ENCODE measurements around the gene ITGB4. TPM values are rescaled to one million over a fixed set of nuclear protein-coding genes. Genes with fewer than 3 reads are reported as not detected.

ITGB4 gene
- total RNA-seq, 1 donor from 2014 or later: not detected

DNA sequence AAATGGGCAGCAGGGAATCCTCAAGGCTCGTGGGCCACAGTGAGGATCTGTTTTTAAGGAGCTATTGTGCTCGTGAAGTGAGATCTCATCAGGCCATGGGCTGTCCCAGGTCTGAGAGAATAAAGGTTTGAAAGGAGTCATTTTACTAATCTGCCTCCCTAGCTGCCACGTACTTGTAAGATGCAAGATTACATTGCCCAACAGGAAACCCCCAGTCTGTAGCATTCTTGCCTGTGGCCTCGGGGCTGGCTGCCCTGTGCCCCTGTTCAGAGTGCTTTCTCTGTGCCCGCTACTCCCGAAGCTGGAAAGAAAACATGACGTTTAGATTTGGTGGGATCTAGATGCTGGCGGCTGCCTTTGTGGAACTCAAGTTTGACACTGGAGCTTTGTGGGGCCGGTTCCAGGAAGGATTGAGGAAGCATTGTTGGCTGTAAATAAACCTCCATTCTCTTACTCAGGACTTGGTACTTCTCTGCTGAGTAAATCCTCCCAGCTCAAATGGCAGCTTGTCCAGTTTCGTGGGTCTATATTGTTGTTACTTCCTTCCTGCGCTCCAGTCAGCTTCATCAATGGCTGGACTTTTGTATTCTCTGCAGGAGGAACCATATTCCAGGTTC lies 32.9 kb upstream of the ITGB4 start:
- Mint-ChIP-seq H3K4me3 (no peak overlapping the region), H3K9me3 (no peaks in the 10 kb centered on the region), H3K4me1 (peaks cover 27% of the 10 kb centered on the region), H3K27me3 (ENCODE audit: insufficient read depth, low read depth) (no peaks in the 10 kb centered on the region), H3K27ac (peak overlapping the region; percentile 9), H3K36me3 (peaks cover 12% of the 10 kb centered on the region)
- Histone ChIP-seq H3F3A (ENCODE audit: low read depth) (peaks cover 36% of the 10 kb centered on the region), H3K27me3 (no peaks in the 10 kb centered on the region), H4K20me1 (ENCODE audit: low read depth) (peaks cover 99% of the 10 kb centered on the region), H3K4me3 (no peak overlapping the region), H3K79me2 (ENCODE audit: low read depth) (peaks cover 74% of the 10 kb centered on the region), H3K27ac (peak overlapping the region; percentile 36), H3K36me3 (no peaks in the 10 kb centered on the region), H3K4me2 (peak overlapping the region; percentile 46), H2AFZ (replicated peaks) (no peak overlapping the region), H3K4me1 (peaks cover 36% of the 10 kb centered on the region), H3K9ac (no peak overlapping the region), H3K9me3 (ENCODE audit: low read depth) (no peaks in the 10 kb centered on the region)
- TF ChIP-seq, protein P1, sequence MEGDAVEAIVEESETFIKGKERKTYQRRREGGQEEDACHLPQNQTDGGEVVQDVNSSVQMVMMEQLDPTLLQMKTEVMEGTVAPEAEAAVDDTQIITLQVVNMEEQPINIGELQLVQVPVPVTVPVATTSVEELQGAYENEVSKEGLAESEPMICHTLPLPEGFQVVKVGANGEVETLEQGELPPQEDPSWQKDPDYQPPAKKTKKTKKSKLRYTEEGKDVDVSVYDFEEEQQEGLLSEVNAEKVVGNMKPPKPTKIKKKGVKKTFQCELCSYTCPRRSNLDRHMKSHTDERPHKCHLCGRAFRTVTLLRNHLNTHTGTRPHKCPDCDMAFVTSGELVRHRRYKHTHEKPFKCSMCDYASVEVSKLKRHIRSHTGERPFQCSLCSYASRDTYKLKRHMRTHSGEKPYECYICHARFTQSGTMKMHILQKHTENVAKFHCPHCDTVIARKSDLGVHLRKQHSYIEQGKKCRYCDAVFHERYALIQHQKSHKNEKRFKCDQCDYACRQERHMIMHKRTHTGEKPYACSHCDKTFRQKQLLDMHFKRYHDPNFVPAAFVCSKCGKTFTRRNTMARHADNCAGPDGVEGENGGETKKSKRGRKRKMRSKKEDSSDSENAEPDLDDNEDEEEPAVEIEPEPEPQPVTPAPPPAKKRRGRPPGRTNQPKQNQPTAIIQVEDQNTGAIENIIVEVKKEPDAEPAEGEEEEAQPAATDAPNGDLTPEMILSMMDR (IDR thresholded peaks at IDR 0.05): no peak
- TF ChIP-seq EZH2 (IDR thresholded peaks at IDR 0.05) (no peak), EZH2phosphoT487 (IDR thresholded peaks at IDR 0.05) (no peak)
- DNase-seq (ENCODE audit: low spot score): peak; percentile 59

DNA sequence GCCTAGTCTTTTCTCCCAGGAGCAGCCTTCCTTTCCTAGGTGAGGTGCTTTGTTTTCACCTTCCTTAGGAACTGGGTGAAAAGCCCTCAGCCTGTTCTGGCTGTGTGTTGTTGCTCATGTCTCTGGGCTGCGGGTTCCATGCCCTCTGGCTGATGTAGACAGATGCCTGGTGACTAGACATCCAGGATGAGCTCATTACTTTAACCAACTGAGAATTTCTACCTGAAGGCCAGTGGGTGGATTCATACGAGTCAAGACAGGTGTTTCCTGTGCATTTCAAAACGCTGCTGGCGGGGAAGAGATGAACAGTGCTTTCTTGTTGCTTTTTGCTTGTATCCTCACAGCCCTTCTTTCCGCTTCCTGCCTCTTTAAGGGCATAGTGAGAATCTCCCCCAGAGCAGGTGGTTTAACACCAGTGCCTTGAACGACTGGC lies 31.8 kb upstream of the ITGB4 start:
- Histone ChIP-seq H3K27me3 (no peaks in the 10 kb centered on the region), H3K27ac (no peak overlapping the region), H3K36me3 (no peaks in the 10 kb centered on the region), H2AFZ (replicated peaks) (no peak overlapping the region), H3K4me1 (peaks cover 47% of the 10 kb centered on the region), H3K4me3 (no peak overlapping the region), H3K9me3 (ENCODE audit: low read depth) (no peaks in the 10 kb centered on the region), H3F3A (ENCODE audit: low read depth) (peaks cover 47% of the 10 kb centered on the region), H3K79me2 (ENCODE audit: low read depth) (peaks cover 63% of the 10 kb centered on the region), H3K4me2 (no peak overlapping the region), H3K9ac (no peak overlapping the region), H4K20me1 (ENCODE audit: low read depth) (peaks cover 99% of the 10 kb centered on the region)
- Mint-ChIP-seq H3K36me3 (peaks cover 14% of the 10 kb centered on the region), H3K4me1 (peaks cover 38% of the 10 kb centered on the region), H3K27me3 (ENCODE audit: insufficient read depth, low read depth) (no peaks in the 10 kb centered on the region), H3K27ac (no peak overlapping the region), H3K9me3 (no peaks in the 10 kb centered on the region), H3K4me3 (no peak overlapping the region)
- TF ChIP-seq EZH2phosphoT487 (IDR thresholded peaks at IDR 0.05) (no peak), EZH2 (IDR thresholded peaks at IDR 0.05) (no peak)
- TF ChIP-seq, protein P1 (IDR thresholded peaks at IDR 0.05): no peak
- DNase-seq (ENCODE audit: low spot score): no peak

DNA sequence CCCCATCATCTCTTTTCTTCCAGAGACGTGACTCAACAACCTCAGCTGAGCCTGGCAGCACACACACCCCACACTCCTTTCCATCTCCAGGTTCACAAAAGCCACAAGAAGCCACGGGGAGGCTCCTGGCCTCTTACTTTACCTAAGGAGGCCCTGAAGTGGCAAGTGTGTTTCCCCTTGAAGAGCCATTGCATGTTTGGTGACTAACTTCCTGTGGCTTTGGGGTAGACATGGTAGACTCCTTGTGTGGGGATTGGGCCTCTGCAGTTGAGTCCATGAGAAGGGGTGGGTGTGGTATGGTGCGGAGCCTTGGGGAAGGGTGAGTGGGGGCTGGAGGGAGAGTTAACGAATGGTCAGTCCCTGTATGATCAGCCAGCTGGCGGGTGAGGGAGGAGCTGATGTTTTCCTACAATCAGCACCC lies 29.9 kb upstream of the ITGB4 start:
- H3K9me3 Mint-ChIP-seq: no peaks in the 10 kb centered on the region
- no peaks in the 10 kb centered on the region for H3K27me3 ChIP-seq
- no peak overlapping the region for H3K4me3 Mint-ChIP-seq
- H3K27ac ChIP-seq: no peak overlapping the region
- H3K4me1 ChIP-seq: peaks cover 47% of the 10 kb centered on the region
- H3K9me3 ChIP-seq (ENCODE audit: low read depth): no peaks in the 10 kb centered on the region
- no peak overlapping the region for H3K4me3 ChIP-seq
- H3K4me1 Mint-ChIP-seq: peaks cover 45% of the 10 kb centered on the region
- TF ChIP-seq EZH2 (IDR thresholded peaks at IDR 0.05) (no peak), EZH2phosphoT487 (IDR thresholded peaks at IDR 0.05) (no peak)
- TF ChIP-seq, protein P1 (IDR thresholded peaks at IDR 0.05): no peak
- H3K36me3 ChIP-seq: no peaks in the 10 kb centered on the region
- H3K36me3 Mint-ChIP-seq: peaks cover 19% of the 10 kb centered on the region
- H3K27ac Mint-ChIP-seq: no peak overlapping the region
- peaks cover 65% of the 10 kb centered on the region for H3K79me2 ChIP-seq (ENCODE audit: low read depth)
- no peak for DNase-seq (ENCODE audit: low spot score)
- no peak overlapping the region for H2AFZ ChIP-seq (replicated peaks)
- H4K20me1 ChIP-seq (ENCODE audit: low read depth): peaks cover 94% of the 10 kb centered on the region
- H3F3A ChIP-seq (ENCODE audit: low read depth): peaks cover 54% of the 10 kb centered on the region
- H3K4me2 ChIP-seq: no peak overlapping the region
- H3K9ac ChIP-seq: no peak overlapping the region
- H3K27me3 Mint-ChIP-seq (ENCODE audit: insufficient read depth, low read depth): peaks cover 3% of the 10 kb centered on the region

Measured in neural progenitor cell (in vitro differentiated cells).